Vagina (tissue), 2 donors: ENCODE data around the gene ABCA5.

ENCODE experiments used
- POLR2A ChIP-seq, 2 donors: fragments of 450-650 bp; IDR thresholded peaks; one replicate each; pipeline ENCODE4 v1.6.1; 2017; ENCODE audit warnings: antibody characterized with exemption in 2 of 2, mild to moderate bottlenecking in 2 of 2, moderate library complexity in 2 of 2
- POLR2AphosphoS5 ChIP-seq, 2 donors: sonication (generic); formaldehyde crosslinking; IDR thresholded peaks; one replicate each; pipeline ENCODE4 v1.9.0; 2017; ENCODE audit warnings: antibody characterized with exemption in 2 of 2, mild to moderate bottlenecking in 2 of 2, low read depth in 1 of 2; ENCODE audit not compliant: insufficient read depth in 1 of 2
- TF ChIP-seq, protein P1 (sequence below), 3 experiments: fragments of 450-650 bp in 2 of 3; fragments of 200-600 bp in 1 of 3; sonication (generic) in 1 of 3; IDR thresholded peaks; one replicate each; pipeline ENCODE4 v1.5.1; 2017 to 2019; ENCODE audit warnings: antibody characterized with exemption in 3 of 3, mild to moderate bottlenecking in 2 of 3, moderate library complexity in 2 of 3

DNA sequence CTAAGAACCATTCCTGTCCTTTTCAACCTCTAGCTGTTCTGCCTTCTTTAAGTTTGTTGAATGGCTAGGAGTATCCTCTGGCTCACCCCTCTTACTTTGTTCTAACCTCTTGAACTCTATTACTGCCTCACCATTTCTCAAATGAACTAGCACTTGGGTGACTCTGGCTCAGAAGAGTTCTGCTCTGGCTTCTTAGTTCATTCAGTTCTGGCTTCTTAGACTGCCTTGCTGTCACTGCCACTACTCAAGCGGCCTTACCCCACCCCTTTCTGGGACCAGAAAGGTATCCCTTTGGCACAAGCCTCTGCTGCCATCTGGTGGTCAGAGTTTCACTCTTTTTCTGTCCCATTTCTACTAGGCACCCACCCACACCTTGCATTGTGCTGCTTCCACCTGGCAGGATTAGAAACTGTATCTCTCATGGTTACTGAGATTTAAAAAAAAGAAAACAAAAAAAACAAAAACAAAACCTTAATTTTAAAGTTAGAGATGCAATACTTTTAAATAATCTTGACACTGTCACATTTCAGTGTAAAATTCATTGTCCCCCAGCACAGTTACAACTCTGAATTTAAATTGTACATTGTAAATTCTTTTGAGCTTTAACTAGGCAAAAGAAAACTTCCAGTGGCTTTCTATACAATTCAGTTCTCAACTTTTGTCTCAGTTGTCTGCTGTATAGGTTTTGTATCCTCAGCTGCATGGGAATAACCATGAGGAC is 91.4 kb downstream of the ABCA5 start:
- TF ChIP-seq POLR2A (IDR thresholded peaks at IDR 0.05) (no peak), POLR2AphosphoS5 (IDR thresholded peaks at IDR 0.05; ENCODE audit: insufficient read depth in 1 of 2, low read depth in 1 of 2) (no peak)
- TF ChIP-seq, protein P1, sequence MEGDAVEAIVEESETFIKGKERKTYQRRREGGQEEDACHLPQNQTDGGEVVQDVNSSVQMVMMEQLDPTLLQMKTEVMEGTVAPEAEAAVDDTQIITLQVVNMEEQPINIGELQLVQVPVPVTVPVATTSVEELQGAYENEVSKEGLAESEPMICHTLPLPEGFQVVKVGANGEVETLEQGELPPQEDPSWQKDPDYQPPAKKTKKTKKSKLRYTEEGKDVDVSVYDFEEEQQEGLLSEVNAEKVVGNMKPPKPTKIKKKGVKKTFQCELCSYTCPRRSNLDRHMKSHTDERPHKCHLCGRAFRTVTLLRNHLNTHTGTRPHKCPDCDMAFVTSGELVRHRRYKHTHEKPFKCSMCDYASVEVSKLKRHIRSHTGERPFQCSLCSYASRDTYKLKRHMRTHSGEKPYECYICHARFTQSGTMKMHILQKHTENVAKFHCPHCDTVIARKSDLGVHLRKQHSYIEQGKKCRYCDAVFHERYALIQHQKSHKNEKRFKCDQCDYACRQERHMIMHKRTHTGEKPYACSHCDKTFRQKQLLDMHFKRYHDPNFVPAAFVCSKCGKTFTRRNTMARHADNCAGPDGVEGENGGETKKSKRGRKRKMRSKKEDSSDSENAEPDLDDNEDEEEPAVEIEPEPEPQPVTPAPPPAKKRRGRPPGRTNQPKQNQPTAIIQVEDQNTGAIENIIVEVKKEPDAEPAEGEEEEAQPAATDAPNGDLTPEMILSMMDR (IDR thresholded peaks at IDR 0.05) = peak; percentile 50 to 72 (median 54)
